Endothelial cell of umbilical vein (primary cell): ENCODE data around the gene KCNIP1. TPM values are rescaled to one million over a fixed set of nuclear protein-coding genes. Genes with fewer than 3 reads are reported as not detected.
A peak's percentile ranks its signal among the peaks of the same experiment; 100 is the strongest.

Source experiments
- BruUV-seq: library from RNA; stranded (reverse); fragments of 400-500 nt; replicated peaks from 2 replicates; lab custom pipeline; 2021; lab: Mats Ljungman, UMichigan
- CTCF ChIA-PET: fragments of 300-600, 350-600 bp; sonication (Branson Sonifier 250); formaldehyde crosslinking; loops from one replicate; lab custom pipeline; 2021; ENCODE audit warnings: antibody characterized with exemption, inconsistent platforms; lab: Charles Lee
- POLR2A ChIA-PET: fragments of 300-600, 350-600 bp; sonication (Branson Sonifier 250); formaldehyde crosslinking; loops from one replicate; lab custom pipeline; 2021; ENCODE audit warnings: antibody characterized with exemption, inconsistent platforms; lab: Charles Lee
- DNase-seq: peaks from one replicate; pipeline ENCODE4 v3.0.0-alpha.2; 2011; ENCODE audit warnings: low read depth, low spot score
- FAIRE-seq: peaks from 2 replicates; lab custom pipeline; 2011; peaks lifted over from hg19 to GRCh38; lab: Jason Lieb, UNC
- H2AFZ ChIP-seq: 2 replicates; pipeline ENCODE4 v1.6.0; 2012; ENCODE audit warnings: low read depth, low read length, control low read depth, inconsistent platforms
- H3K27ac ChIP-seq: 2 replicates; pipeline ENCODE4 v1.5.1; 2011; ENCODE audit warnings: low read depth, mild to moderate bottlenecking, control low read depth, low read length, moderate library complexity; ENCODE audit not compliant: insufficient read depth
- H3K27me3 ChIP-seq, 2 experiments: 2 replicates each; pipeline versions ENCODE4 v1.6.0 to v1.6.1; 2011; ENCODE audit warnings: low read length in 2 of 2, mixed read lengths in 1 of 2; ENCODE audit not compliant: control insufficient read depth in 2 of 2, insufficient read depth in 2 of 2
- H3K36me3 ChIP-seq, 2 experiments: 2 replicates in 1 of 2; 3 replicates in 1 of 2; pipeline ENCODE4 v1.5.1; 2011; ENCODE audit warnings: low read length in 2 of 2, mild to moderate bottlenecking in 1 of 2, moderate library complexity in 1 of 2; ENCODE audit not compliant: control insufficient read depth in 2 of 2, insufficient read depth in 2 of 2; ENCODE audit errors: extremely low read depth in 1 of 2
- H3K4me1 ChIP-seq: 3 replicates; pipeline ENCODE4 v1.5.1; 2011; ENCODE audit warnings: mild to moderate bottlenecking, low read length; ENCODE audit not compliant: control insufficient read depth, insufficient read depth; ENCODE audit errors: extremely low read depth
- H3K4me2 ChIP-seq: 2 replicates; pipeline ENCODE4 v1.6.1; 2011; ENCODE audit warnings: low read length, control low read depth, mixed read lengths; ENCODE audit not compliant: insufficient read depth
- H3K4me3 ChIP-seq, 3 experiments: fragments of 200-600 bp in 1 of 3; sonication (generic), shearing (Covaris generic) in 1 of 3; replicated peaks in 1 of 3; 2 replicates each; pipeline ENCODE4 v1.5.1; 2011 to 2016; ENCODE audit warnings: control low read depth in 3 of 3, low read length in 3 of 3, mild to moderate bottlenecking in 2 of 3, inconsistent platforms in 1 of 3, low read depth in 1 of 3, moderate library complexity in 1 of 3; ENCODE audit not compliant: insufficient read depth in 1 of 3
- H3K79me2 ChIP-seq: 2 replicates; pipeline ENCODE4 v1.6.0; 2012; ENCODE audit warnings: low read length, inconsistent platforms; ENCODE audit not compliant: control insufficient read depth, insufficient read depth
- H3K9ac ChIP-seq: replicated peaks from 2 replicates; pipeline ENCODE3; 2011; ENCODE audit warnings: low read length, control low read depth; ENCODE audit not compliant: insufficient read depth; ENCODE audit errors: extremely low read depth
- H3K9me1 ChIP-seq: replicated peaks from 3 replicates; pipeline ENCODE4 v1.6.0; 2011; ENCODE audit warnings: mild to moderate bottlenecking, low read length; ENCODE audit not compliant: control insufficient read depth, insufficient read depth; ENCODE audit errors: extremely low read depth
- H3K9me3 ChIP-seq: replicated peaks from 2 replicates; pipeline ENCODE4 v1.5.1; 2012; ENCODE audit warnings: low read length, inconsistent platforms; ENCODE audit not compliant: control insufficient read depth, insufficient read depth
- H4K20me1 ChIP-seq: replicated peaks from 2 replicates; pipeline ENCODE3; 2011; ENCODE audit warnings: mild to moderate bottlenecking, low read length; ENCODE audit not compliant: control insufficient read depth, insufficient read depth; ENCODE audit errors: extremely low read depth
- EZH2 ChIP-seq: IDR thresholded peaks from 2 replicates; pipeline ENCODE4 v1.6.1; 2012; ENCODE audit warnings: borderline replicate concordance, low read depth, mild to moderate bottlenecking, moderate library complexity, low read length, inconsistent platforms; ENCODE audit not compliant: severe bottlenecking
- FOS ChIP-seq: IDR thresholded peaks from 2 replicates; pipeline ENCODE4 v1.6.1; 2011; ENCODE audit warnings: mild to moderate bottlenecking, low read length, moderate library complexity, borderline replicate concordance; ENCODE audit not compliant: insufficient read depth
- GATA2 ChIP-seq: IDR thresholded peaks from 2 replicates; pipeline ENCODE4 v1.7.0; 2011; ENCODE audit warnings: low read depth, mild to moderate bottlenecking, moderate library complexity, mixed read lengths, low read length; ENCODE audit not compliant: insufficient read length, insufficient read depth
- JUN ChIP-seq: IDR thresholded peaks from 2 replicates; pipeline ENCODE4 v1.6.1; 2011; ENCODE audit warnings: borderline replicate concordance, low read depth; ENCODE audit not compliant: insufficient read length, insufficient read depth
- MYC ChIP-seq: IDR thresholded peaks from one replicate; pipeline ENCODE4 v1.6.1; 2011; ENCODE audit warnings: mild to moderate bottlenecking, low read depth, low read length
- POLR2A ChIP-seq: IDR thresholded peaks from 2 replicates; pipeline ENCODE4 v1.6.1; 2012; ENCODE audit warnings: low read depth, mild to moderate bottlenecking, control low read depth, low read length
- POLR2AphosphoS5 ChIP-seq: IDR thresholded peaks from 2 replicates; pipeline ENCODE4 v1.6.1; 2012; ENCODE audit warnings: low read depth, mild to moderate bottlenecking, control low read depth, low read length, moderate library complexity; ENCODE audit not compliant: insufficient read depth
- dilution Hi-C: fragments of 300-500 bp; cut with MboI; formaldehyde crosslinking; loops from one replicate; pipeline ENCODE4 v1.15.0; 2019; ENCODE audit warnings: low sequenced_read_pairs; ENCODE audit not compliant: extremely low pct_ligation_motif_present
- intact Hi-C: fragments of 100-400 bp; cut with micrococcal nuclease; formaldehyde crosslinking; loops from one replicate; pipeline ENCODE4 v1.10.0; 2022
- polyA plus RNA-seq, 4 experiments: library from polyadenylated mRNA; depleted of rRNA in 3 of 4; stranded (reverse) in 3 of 4; unstranded in 1 of 4; fragments of >200 nt; gene quantifications; 2 replicates each; pipeline versions ENCODE4 v1.2.1 to v1.2.3, GENCODE V29; 2011 to 2012; ENCODE audit warnings: missing spikeins in 1 of 4
- total RNA-seq: library from RNA; stranded (reverse); gene quantifications from 2 replicates; pipeline ENCODE4 v1.2.3, GENCODE V29; 2021
- TF ChIP-seq, protein P1 (sequence below): IDR thresholded peaks from 2 replicates; pipeline ENCODE4 v1.6.1; 2011; ENCODE audit not compliant: insufficient read depth, insufficient read length
- TF ChIP-seq, protein P2 (sequence below), 2 donors: IDR thresholded peaks; 1 replicate in 1 of 2; 2 replicates in 1 of 2; pipeline ENCODE4 v1.5.1; 2011; ENCODE audit warnings: low read length in 2 of 2, mild to moderate bottlenecking in 2 of 2, moderate library complexity in 2 of 2, control low read depth in 1 of 2, inconsistent platforms in 1 of 2, low read depth in 1 of 2; ENCODE audit not compliant: insufficient read depth in 1 of 2; ENCODE audit errors: extremely low read depth in 1 of 2

The KCNIP1 gene
- total and polyA plus RNA-seq, 2 donors (not counting 3 experiments of a cell fraction or from before 2014, with no cell fraction given), result 0.15 TPM; not detected in 1

GRCh38 chr5:170508036-170508435 lies 4.2 kb downstream of the KCNIP1 start:
- Histone ChIP-seq H3K4me2 (no peak overlapping the region), H3K36me3 (no peaks in the 10 kb centered on the region), H3K4me1 (no peaks in the 10 kb centered on the region), H3K9me3 (no peaks in the 10 kb centered on the region), H2AFZ (no peak overlapping the region), H3K79me2 (no peaks in the 10 kb centered on the region), H4K20me1 (no peaks in the 10 kb centered on the region), H3K9ac (no peak overlapping the region), H3K4me3 (no peak overlapping the region), H3K27ac (no peak overlapping the region), H3K9me1 (no peaks in the 10 kb centered on the region), H3K27me3 (peaks cover 39 to 40% of the 10 kb centered on the region in 2 experiments)
- no peak for DNase-seq
- dilution Hi-C loops (no loop called here), intact Hi-C loops (no loop called here)
- TF ChIP-seq POLR2A (no peak), POLR2AphosphoS5 (no peak), MYC (no peak)
- TF ChIP-seq, protein P1, sequence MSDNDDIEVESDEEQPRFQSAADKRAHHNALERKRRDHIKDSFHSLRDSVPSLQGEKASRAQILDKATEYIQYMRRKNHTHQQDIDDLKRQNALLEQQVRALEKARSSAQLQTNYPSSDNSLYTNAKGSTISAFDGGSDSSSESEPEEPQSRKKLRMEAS, result no peak
- POLR2A ChIA-PET, result no interaction called here
- CTCF ChIA-PET, result no interaction called here
- no peak for FAIRE-seq
- BruUV-seq, result no TSS peak

DNA sequence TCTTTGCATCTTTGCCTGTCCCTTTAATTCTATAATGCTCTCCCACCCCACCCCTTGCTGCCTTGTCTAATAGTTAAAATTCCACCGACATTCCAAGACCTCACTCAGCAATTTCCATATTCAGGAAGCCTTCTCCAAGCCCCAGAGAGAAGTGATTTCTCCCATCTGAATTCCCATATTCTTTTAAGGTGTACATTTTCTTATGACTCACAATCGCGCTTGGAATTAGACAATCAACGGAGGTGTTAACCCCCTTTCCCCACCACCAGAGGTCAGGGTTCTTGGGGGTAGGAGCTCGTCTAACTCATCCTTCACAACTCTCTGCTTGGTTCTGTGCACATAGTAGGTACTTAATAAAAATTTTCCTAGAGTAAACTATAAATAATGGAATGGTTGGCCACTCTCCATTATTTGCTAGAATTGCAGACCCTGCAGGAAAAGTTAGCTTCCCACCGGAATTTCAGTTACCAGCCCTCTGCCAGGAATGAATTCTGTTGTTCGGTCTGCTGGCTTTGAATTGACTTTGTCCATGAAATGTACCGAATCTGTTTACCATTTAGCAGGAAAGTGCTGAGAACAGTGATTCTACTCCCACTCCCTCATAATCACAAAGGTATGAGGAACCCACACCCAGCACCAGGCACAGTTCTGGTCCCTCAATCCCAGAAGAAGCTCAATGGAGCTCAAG lies 5.0 kb downstream of the KCNIP1 start:
- peaks cover 36 to 40% of the 10 kb centered on the region in 2 experiments for H3K27me3 ChIP-seq
- FAIRE-seq (no peak), DNase-seq (peak; percentile 8)
- no peaks in the 10 kb centered on the region for H3K9me3 ChIP-seq
- TF ChIP-seq EZH2, result no peak
- no peak for TF ChIP-seq MYC
- TF ChIP-seq GATA2, result no peak
- no peak for TF ChIP-seq POLR2A
- TF ChIP-seq FOS, result no peak
- TF ChIP-seq, protein P1, result no peak
- no peak for TF ChIP-seq POLR2AphosphoS5
- TF ChIP-seq JUN, result no peak
- TF ChIP-seq, protein P2, sequence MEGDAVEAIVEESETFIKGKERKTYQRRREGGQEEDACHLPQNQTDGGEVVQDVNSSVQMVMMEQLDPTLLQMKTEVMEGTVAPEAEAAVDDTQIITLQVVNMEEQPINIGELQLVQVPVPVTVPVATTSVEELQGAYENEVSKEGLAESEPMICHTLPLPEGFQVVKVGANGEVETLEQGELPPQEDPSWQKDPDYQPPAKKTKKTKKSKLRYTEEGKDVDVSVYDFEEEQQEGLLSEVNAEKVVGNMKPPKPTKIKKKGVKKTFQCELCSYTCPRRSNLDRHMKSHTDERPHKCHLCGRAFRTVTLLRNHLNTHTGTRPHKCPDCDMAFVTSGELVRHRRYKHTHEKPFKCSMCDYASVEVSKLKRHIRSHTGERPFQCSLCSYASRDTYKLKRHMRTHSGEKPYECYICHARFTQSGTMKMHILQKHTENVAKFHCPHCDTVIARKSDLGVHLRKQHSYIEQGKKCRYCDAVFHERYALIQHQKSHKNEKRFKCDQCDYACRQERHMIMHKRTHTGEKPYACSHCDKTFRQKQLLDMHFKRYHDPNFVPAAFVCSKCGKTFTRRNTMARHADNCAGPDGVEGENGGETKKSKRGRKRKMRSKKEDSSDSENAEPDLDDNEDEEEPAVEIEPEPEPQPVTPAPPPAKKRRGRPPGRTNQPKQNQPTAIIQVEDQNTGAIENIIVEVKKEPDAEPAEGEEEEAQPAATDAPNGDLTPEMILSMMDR (IDR thresholded peaks at IDR 0.05; ENCODE audit: extremely low read depth in 1 of 2, insufficient read depth in 1 of 2, low read depth in 1 of 2, low read length in 2 of 2), result no peak
- no peaks in the 10 kb centered on the region for H3K79me2 ChIP-seq
- no peak overlapping the region for H3K4me2 ChIP-seq
- intact Hi-C loops (no loop called here), dilution Hi-C loops (no loop called here)
- no peaks in the 10 kb centered on the region for H3K36me3 ChIP-seq
- no TSS peak for BruUV-seq
- ChIA-PET CTCF (interaction anchor here (1.4 kb wide), 1 partner anchor 74 kb away, joined by 6 read pairs; no protein-coding TSS in a partner anchor), POLR2A (no interaction called here)
- no peaks in the 10 kb centered on the region for H4K20me1 ChIP-seq
- no peaks in the 10 kb centered on the region for H3K9me1 ChIP-seq
- no peaks in the 10 kb centered on the region for H3K4me1 ChIP-seq
- no peak overlapping the region for H3K4me3 ChIP-seq
- no peak overlapping the region for H3K9ac ChIP-seq
- H2AFZ ChIP-seq, result no peak overlapping the region
- no peak overlapping the region for H3K27ac ChIP-seq
